OCI-LY1 (cell line): ENCODE results near the gene XKR7.

ENCODE experiments used
- H2AFZ ChIP-seq: fragments of 200-600 bp; sonication (generic), shearing (Covaris generic); 2 replicates; pipeline ENCODE4 v1.6.0; 2014; ENCODE audit warnings: antibody characterized with exemption, mild to moderate bottlenecking, low read length
- H3F3A ChIP-seq: fragments of 200-600 bp; sonication (generic), shearing (Covaris generic); 2 replicates; pipeline ENCODE4 v1.6.0; 2014; ENCODE audit warnings: mild to moderate bottlenecking, antibody characterized with exemption, low read length, moderate library complexity; ENCODE audit not compliant: insufficient read depth
- H3K27ac ChIP-seq: fragments of 200-600 bp; sonication (generic); 2 replicates; pipeline ENCODE4 v1.5.1; 2014; ENCODE audit warnings: low read length, mixed run types, mild to moderate bottlenecking, low read depth; ENCODE audit not compliant: poor library complexity, severe bottlenecking
- H3K27me3 ChIP-seq: fragments of 200-600 bp; sonication (generic); 2 replicates; pipeline ENCODE4 v1.6.0; 2014; ENCODE audit warnings: antibody characterized with exemption, mild to moderate bottlenecking, low read length, moderate library complexity; ENCODE audit not compliant: insufficient read depth
- H3K36me3 ChIP-seq: fragments of 200-600 bp; sonication (generic); 2 replicates; pipeline ENCODE4 v1.6.1; 2014; ENCODE audit warnings: mild to moderate bottlenecking, antibody characterized with exemption, low read length, moderate library complexity, mixed read lengths; ENCODE audit not compliant: insufficient read depth
- H3K4me1 ChIP-seq: fragments of 200-600 bp; sonication (generic); 2 replicates; pipeline ENCODE4 v1.5.1; 2014; ENCODE audit warnings: mild to moderate bottlenecking, low read length, moderate library complexity; ENCODE audit not compliant: insufficient read depth, severe bottlenecking
- H3K4me2 ChIP-seq: fragments of 200-600 bp; sonication (generic), shearing (Covaris generic); 2 replicates; pipeline ENCODE4 v1.6.1; 2014; ENCODE audit warnings: low read length
- H3K4me3 ChIP-seq: fragments of 200-600 bp; sonication (generic); 2 replicates; pipeline ENCODE4 v1.5.1; 2014; ENCODE audit warnings: low read length, low read depth, mild to moderate bottlenecking, mixed read lengths; ENCODE audit not compliant: poor library complexity, severe bottlenecking
- H3K79me2 ChIP-seq: fragments of 200-600 bp; shearing (Covaris generic); 2 replicates; pipeline ENCODE4 v1.6.1; 2016; ENCODE audit warnings: mixed run types, low read length, mixed read lengths; ENCODE audit not compliant: insufficient read depth
- H3K9ac ChIP-seq: fragments of 200-600 bp; sonication (generic), shearing (Covaris generic); 2 replicates; pipeline ENCODE4 v1.6.1; 2014; ENCODE audit warnings: mild to moderate bottlenecking, low read length, mixed read lengths
- H3K9me2 ChIP-seq: fragments of 200-600 bp; sonication (generic), shearing (Covaris generic); 2 replicates; pipeline ENCODE4 v1.6.1; 2014; ENCODE audit warnings: low read depth, mild to moderate bottlenecking, low read length, mixed read lengths
- H3K9me3 ChIP-seq: fragments of 200-600 bp; shearing (Covaris generic); 2 replicates; pipeline ENCODE4 v1.6.1; 2014; ENCODE audit warnings: low read length, mixed read lengths
- H4K20me1 ChIP-seq: fragments of 200-600 bp; sonication (generic), shearing (Covaris generic); 2 replicates; pipeline ENCODE4 v1.6.0; 2016; ENCODE audit warnings: mild to moderate bottlenecking, low read length; ENCODE audit not compliant: insufficient read depth
- EZH2 ChIP-seq: fragments of 200-600 bp; sonication (generic), shearing (Covaris generic); IDR thresholded peaks from 2 replicates; pipeline ENCODE4 v1.8.0; 2017; ENCODE audit warnings: borderline replicate concordance, mixed run types, mild to moderate bottlenecking, antibody characterized with exemption, low read length, moderate library complexity, mixed read lengths
- TF ChIP-seq, protein P1 (sequence below): fragments of 200-600 bp; sonication (generic), shearing (Covaris generic); IDR thresholded peaks from 2 replicates; pipeline ENCODE4 v1.5.1; 2017; ENCODE audit warnings: mild to moderate bottlenecking, antibody characterized with exemption, low read length, moderate library complexity, mixed read lengths

The XKR7 gene

DNA sequence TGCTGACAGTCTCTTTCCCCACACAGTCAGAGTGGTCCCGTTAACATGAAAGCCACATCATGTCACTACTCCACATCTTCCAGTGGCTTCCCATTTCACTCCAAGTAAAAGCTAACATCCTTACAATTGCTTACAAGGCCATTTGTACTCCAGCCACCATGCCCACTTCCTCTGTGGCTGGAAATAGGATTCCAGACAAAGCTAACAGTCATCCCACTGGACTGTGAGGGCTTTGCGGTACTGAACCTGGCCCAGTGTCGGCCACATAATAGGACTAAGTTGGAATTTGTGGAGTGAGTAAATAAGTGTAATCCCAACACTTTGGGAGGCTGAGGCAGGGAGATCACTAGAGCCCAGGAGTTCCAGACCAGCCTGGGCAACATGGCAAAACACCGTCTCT, 53.1 kb downstream of the XKR7 start:
- H3K9me2 ChIP-seq, result no peaks in the 10 kb centered on the region
- no peaks in the 10 kb centered on the region for H3K36me3 ChIP-seq
- H3K4me3 ChIP-seq, result no peak overlapping the region
- H3F3A ChIP-seq, result no peaks in the 10 kb centered on the region
- H3K4me1 ChIP-seq, result peaks cover 11% of the 10 kb centered on the region
- no peaks in the 10 kb centered on the region for H3K79me2 ChIP-seq
- no peak overlapping the region for H3K9ac ChIP-seq
- H2AFZ ChIP-seq, result no peak overlapping the region
- H3K27me3 ChIP-seq, result peaks cover 16% of the 10 kb centered on the region
- H3K27ac ChIP-seq, result no peak overlapping the region
- TF ChIP-seq EZH2, result no peak
- TF ChIP-seq, protein P1, sequence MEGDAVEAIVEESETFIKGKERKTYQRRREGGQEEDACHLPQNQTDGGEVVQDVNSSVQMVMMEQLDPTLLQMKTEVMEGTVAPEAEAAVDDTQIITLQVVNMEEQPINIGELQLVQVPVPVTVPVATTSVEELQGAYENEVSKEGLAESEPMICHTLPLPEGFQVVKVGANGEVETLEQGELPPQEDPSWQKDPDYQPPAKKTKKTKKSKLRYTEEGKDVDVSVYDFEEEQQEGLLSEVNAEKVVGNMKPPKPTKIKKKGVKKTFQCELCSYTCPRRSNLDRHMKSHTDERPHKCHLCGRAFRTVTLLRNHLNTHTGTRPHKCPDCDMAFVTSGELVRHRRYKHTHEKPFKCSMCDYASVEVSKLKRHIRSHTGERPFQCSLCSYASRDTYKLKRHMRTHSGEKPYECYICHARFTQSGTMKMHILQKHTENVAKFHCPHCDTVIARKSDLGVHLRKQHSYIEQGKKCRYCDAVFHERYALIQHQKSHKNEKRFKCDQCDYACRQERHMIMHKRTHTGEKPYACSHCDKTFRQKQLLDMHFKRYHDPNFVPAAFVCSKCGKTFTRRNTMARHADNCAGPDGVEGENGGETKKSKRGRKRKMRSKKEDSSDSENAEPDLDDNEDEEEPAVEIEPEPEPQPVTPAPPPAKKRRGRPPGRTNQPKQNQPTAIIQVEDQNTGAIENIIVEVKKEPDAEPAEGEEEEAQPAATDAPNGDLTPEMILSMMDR, result no peak
- H4K20me1 ChIP-seq, result no peaks in the 10 kb centered on the region
- no peaks in the 10 kb centered on the region for H3K9me3 ChIP-seq
- no peak overlapping the region for H3K4me2 ChIP-seq

DNA sequence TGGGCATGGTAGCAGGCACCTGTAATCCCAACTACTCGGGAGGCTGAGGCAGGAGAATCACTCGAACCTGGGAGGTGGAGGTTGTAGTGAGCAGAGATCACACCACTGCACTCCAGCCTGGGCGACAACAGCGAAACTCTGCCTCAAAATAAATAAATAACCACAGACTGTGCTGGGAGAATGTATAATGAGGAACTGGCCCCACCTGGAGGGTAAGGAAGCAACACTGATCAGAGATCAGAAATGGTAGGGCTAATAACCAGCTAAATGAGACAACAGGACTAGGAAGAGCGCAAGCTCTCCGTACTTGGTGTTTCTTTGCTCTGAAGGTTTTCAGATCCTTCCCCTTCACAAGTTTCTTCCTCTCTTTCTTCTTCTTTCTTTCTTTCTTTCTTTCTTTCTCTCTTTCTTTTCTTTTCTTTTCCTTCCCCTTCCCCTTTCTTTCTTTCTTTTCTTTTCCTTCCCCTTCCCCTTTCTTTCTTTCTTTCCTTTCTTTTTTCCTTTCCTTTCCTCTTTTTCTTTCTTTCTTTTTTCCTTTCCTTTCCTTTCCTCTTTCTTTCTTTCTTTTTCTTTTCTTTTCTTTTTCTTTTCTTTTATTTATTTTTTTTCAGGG, 56.8 kb downstream of the XKR7 start:
- Histone ChIP-seq H4K20me1 (no peaks in the 10 kb centered on the region), H3K9ac (no peak overlapping the region), H3K27ac (no peak overlapping the region), H3K4me1 (no peaks in the 10 kb centered on the region), H3K4me3 (no peak overlapping the region), H3F3A (no peaks in the 10 kb centered on the region), H3K9me2 (no peaks in the 10 kb centered on the region), H3K79me2 (no peaks in the 10 kb centered on the region), H3K27me3 (peaks cover 11% of the 10 kb centered on the region), H2AFZ (no peak overlapping the region), H3K4me2 (no peak overlapping the region), H3K9me3 (no peaks in the 10 kb centered on the region), H3K36me3 (no peaks in the 10 kb centered on the region)
- TF ChIP-seq, protein P1, result no peak
- TF ChIP-seq EZH2, result no peak

- no peak overlapping the region for H3K4me2 ChIP-seq
- peaks cover 6% of the 10 kb centered on the region for H3K27me3 ChIP-seq
- H4K20me1 ChIP-seq, result no peaks in the 10 kb centered on the region
- no peaks in the 10 kb centered on the region for H3K9me2 ChIP-seq
- no peaks in the 10 kb centered on the region for H3F3A ChIP-seq
- H3K36me3 ChIP-seq, result no peaks in the 10 kb centered on the region
- H2AFZ ChIP-seq, result no peak overlapping the region
- no peak overlapping the region for H3K4me3 ChIP-seq
- no peak overlapping the region for H3K27ac ChIP-seq
- no peak for TF ChIP-seq EZH2
- TF ChIP-seq, protein P1, result no peak
- H3K79me2 ChIP-seq, result no peaks in the 10 kb centered on the region
- no peaks in the 10 kb centered on the region for H3K4me1 ChIP-seq
- H3K9me3 ChIP-seq, result no peaks in the 10 kb centered on the region
- H3K9ac ChIP-seq, result no peak overlapping the region
Observed at GRCh38 chr20:32027643-32028042, 59.7 kb downstream of the XKR7 start.
